ENCODE data around the gene ECHDC1.
"Not testable (repeated sequence)": the region's sequence is repeated elsewhere in the genome, so short reads cannot be mapped to it uniquely, and the experiment has no call there.

Gene ECHDC1

GRCh38 chr6:127342296-127342945 lies 988 bp downstream of the ECHDC1 start:
- DNase-seq (ENCODE audit: low read depth) = peak; percentile 56

GRCh38 chr6:127341471-127342202 lies 1.8 kb downstream of the ECHDC1 start:
- no peak for DNase-seq (ENCODE audit: low read depth)

GRCh38 chr6:127340171-127340570 lies 3.2 kb downstream of the ECHDC1 start:
- no peak for DNase-seq (ENCODE audit: low read depth)

- no peak for DNase-seq (ENCODE audit: low read depth)
Observed at GRCh38 chr6:127338936-127339335, 4.5 kb downstream of the ECHDC1 start.

- DNase-seq (ENCODE audit: low read depth) = no peak
Observed at GRCh38 chr6:127332383-127332961, 10.9 kb downstream of the ECHDC1 start.

- not testable (repeated sequence) for DNase-seq (ENCODE audit: low read depth)
Observed at GRCh38 chr6:127331256-127331655, 12.2 kb downstream of the ECHDC1 start.

GRCh38 chr6:127328043-127328609 lies 15.3 kb downstream of the ECHDC1 start:
- no peak for DNase-seq (ENCODE audit: low read depth)

GRCh38 chr6:127319686-127320085 lies 23.7 kb downstream of the ECHDC1 start:
- no peak for DNase-seq (ENCODE audit: low read depth)

- DNase-seq (ENCODE audit: low read depth) = no peak
Observed at GRCh38 chr6:127317388-127318128, 25.9 kb downstream of the ECHDC1 start.

- no peak for DNase-seq (ENCODE audit: low read depth)
Observed at GRCh38 chr6:127305741-127306140, 37.7 kb downstream of the ECHDC1 start.

- no peak for DNase-seq (ENCODE audit: low read depth)
Observed at GRCh38 chr6:127303917-127304316, 39.5 kb downstream of the ECHDC1 start.

- peak; percentile 46 for DNase-seq (ENCODE audit: low read depth)
Observed at GRCh38 chr6:127302728-127303660, 40.4 kb downstream of the ECHDC1 start.

GRCh38 chr6:127301199-127301700 lies 42.2 kb downstream of the ECHDC1 start:
- DNase-seq (ENCODE audit: low read depth) = no peak

GRCh38 chr6:127300411-127300810 lies 43.0 kb downstream of the ECHDC1 start:
- DNase-seq (ENCODE audit: low read depth) = peak; percentile 88

- peak; percentile 5 for DNase-seq (ENCODE audit: low read depth)
Observed at GRCh38 chr6:127299522-127300240, 43.7 kb downstream of the ECHDC1 start.

GRCh38 chr6:127298475-127298874 lies 44.9 kb downstream of the ECHDC1 start:
- no peak for DNase-seq (ENCODE audit: low read depth)

- no peak for DNase-seq (ENCODE audit: low read depth)
Observed at GRCh38 chr6:127297502-127298070, 45.8 kb downstream of the ECHDC1 start.

GRCh38 chr6:127291495-127291894 lies 51.9 kb downstream of the ECHDC1 start:
- DNase-seq (ENCODE audit: low read depth) = no peak

GRCh38 chr6:127290391-127291265 lies 52.8 kb downstream of the ECHDC1 start:
- no peak for DNase-seq (ENCODE audit: low read depth)

Data from iris pigment epithelial cell (primary cell).